SK-N-SH (cell line): Measurements from ENCODE around the gene HLA-B. TPM values are rescaled to one million over a fixed set of nuclear protein-coding genes. Genes with fewer than 3 reads are reported as not detected.

Experiments used
- CTCF ChIA-PET: fragments of 300-600, 350-600 bp; formaldehyde crosslinking; extraction: SDS; loops from one replicate; lab custom pipeline; 2021; lab: Yijun Ruan, JAX
- POLR2A ChIA-PET: fragments of 350-600 bp; sonication (Branson Sonifier 250); formaldehyde crosslinking; extraction: SDS; loops from one replicate; lab custom pipeline; 2020; ENCODE audit warnings: antibody characterized with exemption, inconsistent platforms; lab: Yijun Ruan, JAX
- DNase-seq: peaks from one replicate; pipeline ENCODE4 v3.0.0; 2012
- H2AFZ ChIP-seq: fragments of 200-600 bp; sonication (generic); 2 replicates; pipeline ENCODE4 v1.8.1; 2016; ENCODE audit warnings: antibody characterized with exemption, mild to moderate bottlenecking, low read depth
- H3F3A ChIP-seq: fragments of 200-600 bp; sonication (generic); replicated peaks from 2 replicates; pipeline ENCODE3; 2016; ENCODE audit warnings: antibody characterized with exemption, mild to moderate bottlenecking; ENCODE audit not compliant: insufficient read depth
- H3K27ac ChIP-seq, 2 experiments: fragments of 200-500 bp in 1 of 2; fragments of 200-600 bp in 1 of 2; sonication (Bioruptor generic) in 1 of 2; sonication (generic), shearing (Covaris generic) in 1 of 2; 2 replicates each; pipeline versions ENCODE4 v1.5.1 to v1.6.1; 2014 to 2016; ENCODE audit warnings: low read depth in 2 of 2, inconsistent platforms in 1 of 2, low read length in 1 of 2, mild to moderate bottlenecking in 1 of 2, mixed read lengths in 1 of 2
- H3K27me3 ChIP-seq: fragments of 200-600 bp; sonication (generic), shearing (Covaris generic); 2 replicates; pipeline ENCODE4 v1.6.1; 2016; ENCODE audit warnings: mixed run types; ENCODE audit not compliant: insufficient read depth
- H3K36me3 ChIP-seq, 2 experiments: fragments of 200-500 bp in 1 of 2; fragments of 200-600 bp in 1 of 2; sonication (Bioruptor generic) in 1 of 2; sonication (generic) in 1 of 2; replicated peaks in 1 of 2; 2 replicates each; pipeline versions ENCODE3 to v1.5.1; 2014 to 2016; ENCODE audit warnings: low read length in 1 of 2, mild to moderate bottlenecking in 1 of 2; ENCODE audit not compliant: insufficient read depth in 2 of 2, control insufficient read depth in 1 of 2
- H3K4me1 ChIP-seq, 2 experiments: fragments of 200-500 bp in 1 of 2; fragments of 200-600 bp in 1 of 2; sonication (Bioruptor generic) in 1 of 2; sonication (generic), shearing (Covaris generic) in 1 of 2; 2 replicates each; pipeline versions ENCODE4 v1.5.1 to v1.6.1; 2014 to 2016; ENCODE audit warnings: low read depth in 1 of 2, low read length in 1 of 2, mixed run types in 1 of 2; ENCODE audit not compliant: insufficient read depth in 2 of 2, control insufficient read depth in 1 of 2
- H3K4me2 ChIP-seq: fragments of 200-600 bp; sonication (generic), shearing (Covaris generic); 2 replicates; pipeline ENCODE4 v1.6.1; 2017; ENCODE audit warnings: mixed run types
- H3K4me3 ChIP-seq, 2 experiments: fragments of 200-500 bp in 1 of 2; fragments of 200-600 bp in 1 of 2; sonication (Bioruptor generic) in 1 of 2; sonication (generic), shearing (Covaris generic) in 1 of 2; 2 replicates each; pipeline versions ENCODE4 v1.5.1 to v1.8.1; 2014 to 2016; ENCODE audit warnings: low read depth in 2 of 2, inconsistent platforms in 1 of 2, low read length in 1 of 2, mild to moderate bottlenecking in 1 of 2, mixed read lengths in 1 of 2, moderate library complexity in 1 of 2
- H3K79me2 ChIP-seq: fragments of 200-600 bp; sonication (generic); 2 replicates; pipeline ENCODE4 v1.8.1; 2017; ENCODE audit warnings: mild to moderate bottlenecking; ENCODE audit not compliant: insufficient read depth
- H3K9ac ChIP-seq: fragments of 200-600 bp; sonication (generic); 2 replicates; pipeline ENCODE4 v1.6.1; 2017; ENCODE audit warnings: mixed run types
- H3K9me2 ChIP-seq: fragments of 200-600 bp; sonication (generic); 2 replicates; pipeline ENCODE4 v1.6.1; 2017; ENCODE audit warnings: mixed run types
- H3K9me3 ChIP-seq: fragments of 200-600 bp; sonication (generic); 2 replicates; pipeline ENCODE4 v1.6.1; 2017; ENCODE audit warnings: mixed run types, mild to moderate bottlenecking, moderate library complexity
- H4K20me1 ChIP-seq: fragments of 200-600 bp; sonication (generic); 2 replicates; pipeline ENCODE4 v1.6.1; 2017; ENCODE audit warnings: mild to moderate bottlenecking, mixed run types; ENCODE audit not compliant: insufficient read depth
- CHD2 ChIP-seq: fragments of 150-350 bp; IDR thresholded peaks from 2 replicates; pipeline ENCODE4 v1.6.1; 2018; ENCODE audit warnings: low read length; ENCODE audit not compliant: partially characterized antibody
- CTCF ChIP-seq: fragments of 200-600 bp; sonication (generic); IDR thresholded peaks from 2 replicates; pipeline ENCODE4 v1.6.1; 2017; ENCODE audit warnings: antibody characterized with exemption, mild to moderate bottlenecking, moderate library complexity
- ELF1 ChIP-seq: IDR thresholded peaks from 2 replicates; pipeline ENCODE4 v1.4.0; 2012
- EP300 ChIP-seq, 2 experiments: IDR thresholded peaks; 2 replicates each; pipeline versions ENCODE4 v1.4.0 to v1.6.1; 2012; ENCODE audit warnings: borderline replicate concordance in 1 of 2, low read depth in 1 of 2, low read length in 1 of 2
- EZH2phosphoT487 ChIP-seq: fragments of 200-600 bp; sonication (generic); IDR thresholded peaks from 2 replicates; pipeline ENCODE4 v1.6.1; 2017; ENCODE audit warnings: low read depth, mixed run types, mild to moderate bottlenecking, antibody characterized with exemption, moderate library complexity, borderline replicate concordance
- GATA2 ChIP-seq: sonication (generic); formaldehyde crosslinking; IDR thresholded peaks from 2 replicates; pipeline ENCODE4 v1.5.0; 2020; ENCODE audit warnings: mild to moderate bottlenecking, missing genetic modification reagents
- IRF3 ChIP-seq: fragments of 150-350 bp; IDR thresholded peaks from 2 replicates; pipeline ENCODE4 v1.6.1; 2016; ENCODE audit warnings: mild to moderate bottlenecking, low read depth, low read length
- MEF2A ChIP-seq: IDR thresholded peaks from 2 replicates; pipeline ENCODE4 v1.4.0; 2012; ENCODE audit warnings: low read depth, borderline replicate concordance
- NFIC ChIP-seq: IDR thresholded peaks from 2 replicates; pipeline ENCODE4 v1.4.0; 2012; ENCODE audit warnings: borderline replicate concordance
- NRF1 ChIP-seq: IDR thresholded peaks from 2 replicates; pipeline ENCODE4 v1.6.1; 2012; ENCODE audit warnings: low read depth, mild to moderate bottlenecking, low read length
- RAD21 ChIP-seq: IDR thresholded peaks from 2 replicates; pipeline ENCODE4 v1.6.1; 2012; ENCODE audit warnings: mild to moderate bottlenecking, low read length
- USF1 ChIP-seq: IDR thresholded peaks from 2 replicates; pipeline ENCODE4 v1.4.0; 2012; ENCODE audit warnings: low read depth, borderline replicate concordance
- USF2 ChIP-seq: fragments of 150-350 bp; IDR thresholded peaks from 2 replicates; pipeline ENCODE4 v1.6.1; 2017; ENCODE audit warnings: antibody characterized with exemption, low read length, low read depth, borderline replicate concordance
- ZBTB33 ChIP-seq: IDR thresholded peaks from 2 replicates; pipeline ENCODE4 v1.4.0; 2012; ENCODE audit warnings: low read depth, borderline replicate concordance
- WGBS: methylation state at CpG from one replicate; pipeline ENCODE4 v1.1.6; 2017; ENCODE audit warnings: low lambda C conversion rate; 5-methylcytosine and 5-hydroxymethylcytosine counted together
- polyA plus RNA-seq, 3 experiments: library from polyadenylated mRNA; depleted of rRNA; stranded (reverse); fragments of >200 nt; gene quantifications; 2 replicates each; pipeline ENCODE4 v1.2.3, GENCODE V29; 2012

The HLA-B gene
- polyA plus RNA-seq, 1 of the 3 experiments (the other 2 are of a cell fraction), result 18.7 TPM

GRCh38 chr6:31332637-31333602 lies 24.1 kb downstream of the HLA-B start:
- Histone ChIP-seq H3K27ac (no peak overlapping the region), H2AFZ (no peak overlapping the region), H3K9me2 (no peaks in the 10 kb centered on the region), H4K20me1 (no peaks in the 10 kb centered on the region), H3K79me2 (no peaks in the 10 kb centered on the region), H3K9ac (no peak overlapping the region), H3F3A (no peaks in the 10 kb centered on the region), H3K36me3 (peaks cover 0 to 6% of the 10 kb centered on the region in 2 experiments), H3K9me3 (peaks cover 17% of the 10 kb centered on the region; the same call in 1 of the 2 replicates), H3K27me3 (no peaks in the 10 kb centered on the region), H3K4me2 (no peak overlapping the region), H3K4me1 (no peaks in the 10 kb centered on the region), H3K4me3 (no peak overlapping the region)
- no peak for DNase-seq
- WGBS, result under 1% methylated on average over 4 of the region's 4 CpGs
- POLR2A ChIA-PET, result no interaction called here
- CTCF ChIA-PET, result interaction anchor here (1.0 kb wide), 1 partner anchor 34 kb away, joined by 3 read pairs; no protein-coding TSS in a partner anchor
- TF ChIP-seq NRF1 (no peak), RAD21 (no peak), ZBTB33 (no peak), NFIC (no peak), ELF1 (no peak), USF2 (no peak)

GRCh38 chr6:31328355-31328960 lies 28.5 kb downstream of the HLA-B start:
- H3K36me3 ChIP-seq, result no peaks in the 10 kb centered on the region
- 54% methylated on average over 7 of the region's 7 CpGs for WGBS
- no peak overlapping the region for H3K27ac ChIP-seq
- DNase-seq, result no peak
- H3K79me2 ChIP-seq, result no peaks in the 10 kb centered on the region
- H2AFZ ChIP-seq, result no peak overlapping the region
- no peaks in the 10 kb centered on the region for H4K20me1 ChIP-seq
- ChIA-PET CTCF (no interaction called here), POLR2A (no interaction called here)
- 0 out of 2 replicates have a peak, but pooled peaks cover 3% of the 10 kb centered on the region for H3K9me3 ChIP-seq
- no peaks in the 10 kb centered on the region for H3K9me2 ChIP-seq
- H3K4me2 ChIP-seq, result no peak overlapping the region
- no peaks in the 10 kb centered on the region for H3F3A ChIP-seq
- H3K4me3 ChIP-seq, result no peak overlapping the region
- no peaks in the 10 kb centered on the region for H3K4me1 ChIP-seq
- H3K27me3 ChIP-seq, result no peaks in the 10 kb centered on the region
- H3K9ac ChIP-seq, result no peak overlapping the region
- no peak for TF ChIP-seq CHD2
- no peak for TF ChIP-seq EP300 (IDR thresholded peaks at IDR 0.05; ENCODE audit: borderline replicate concordance in 1 of 2, low read depth in 1 of 2, low read length in 1 of 2)
- TF ChIP-seq RAD21, result no peak
- no peak for TF ChIP-seq EZH2phosphoT487
- no peak for TF ChIP-seq CTCF
- TF ChIP-seq ELF1, result no peak
- TF ChIP-seq ZBTB33, result no peak
- no peak for TF ChIP-seq MEF2A
- no peak for TF ChIP-seq NFIC
- no peak for TF ChIP-seq USF1
- TF ChIP-seq GATA2 (CRISPR knock-in tag), result no peak
- TF ChIP-seq IRF3, result no peak
